SK-N-MC (cell line): ENCODE data around the gene HDAC8.
"Not testable (repeated sequence)": the region's sequence is repeated elsewhere in the genome, so short reads cannot be mapped to it uniquely, and the experiment has no call there.

ENCODE experiments used
- DNase-seq: peaks from one replicate; pipeline ENCODE4 v3.0.0-alpha.2; 2011; ENCODE audit warnings: low read depth, low spot score
- H3K27ac ChIP-seq: fragments of 200-600 bp; sonication (generic); 2 replicates; pipeline ENCODE4 v1.5.1; 2016; ENCODE audit warnings: mixed run types
- H3K36me3 ChIP-seq: fragments of 200-600 bp; sonication (generic); 2 replicates; pipeline ENCODE4 v1.6.1; 2017; ENCODE audit warnings: antibody characterized with exemption, low read length, mixed read lengths; ENCODE audit not compliant: insufficient read depth
- H3K4me3 ChIP-seq: fragments of 200-600 bp; sonication (generic); 2 replicates; pipeline ENCODE4 v1.5.1; 2016
- H3K9ac ChIP-seq: fragments of 200-600 bp; sonication (generic); 2 replicates; pipeline ENCODE4 v1.8.0; 2017; ENCODE audit warnings: mixed run types, mixed read lengths; ENCODE audit not compliant: insufficient read length
- H3K9me3 ChIP-seq: fragments of 200-600 bp; sonication (generic); 2 replicates; pipeline ENCODE4 v1.6.1; 2017; ENCODE audit warnings: low read depth, mild to moderate bottlenecking, antibody characterized with exemption, low read length, moderate library complexity, mixed read lengths
- EZH2 ChIP-seq: fragments of 200-600 bp; sonication (generic); IDR thresholded peaks from one replicate; pipeline ENCODE4 v1.6.1; 2017; ENCODE audit warnings: antibody characterized with exemption
- FOXP2 ChIP-seq: optimal IDR thresholded peaks from 2 replicates; pipeline ENCODE3; 2011; ENCODE audit warnings: mild to moderate bottlenecking, moderate library complexity; ENCODE audit not compliant: insufficient read depth; ENCODE audit errors: extremely low read length, control extremely low read depth
- POLR2AphosphoS5 ChIP-seq: IDR thresholded peaks from 2 replicates; pipeline ENCODE4 v1.6.1; 2012; ENCODE audit warnings: mild to moderate bottlenecking, low read depth, low read length, borderline replicate concordance

The HDAC8 gene

DNA sequence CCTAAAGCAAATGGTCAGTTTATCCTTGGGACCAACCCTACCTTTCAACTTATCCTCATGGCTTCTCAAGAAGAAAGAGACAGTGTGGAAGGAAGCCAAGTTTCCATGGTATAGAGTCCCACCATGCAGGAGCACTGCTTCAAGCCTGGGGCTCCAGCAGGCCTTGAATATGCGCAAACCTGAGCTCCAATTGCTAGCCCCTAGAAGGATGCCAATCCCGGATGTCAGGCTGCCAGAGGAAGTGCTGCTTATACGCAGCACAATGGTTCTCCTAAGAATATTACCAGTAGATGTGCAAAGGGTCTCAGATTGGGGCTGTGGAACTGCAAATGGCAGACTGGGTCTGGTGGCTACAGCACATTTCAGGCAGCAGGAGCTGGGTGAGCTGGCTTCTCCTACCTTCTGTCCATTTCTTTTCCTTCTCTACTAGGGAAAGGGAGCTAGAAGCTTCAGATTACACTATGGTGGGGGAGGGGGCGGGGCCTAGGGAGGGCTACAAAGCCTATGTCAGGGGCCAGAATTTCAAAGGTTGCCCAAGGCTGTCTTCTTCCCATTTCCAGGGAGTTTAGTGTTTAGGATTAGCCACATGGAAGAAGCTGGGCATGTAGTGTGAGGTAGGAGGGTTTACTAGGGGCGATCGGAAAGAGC lies 226.2 kb downstream of the HDAC8 start:
- Histone ChIP-seq H3K9ac (no peak overlapping the region), H3K36me3 (no peaks in the 10 kb centered on the region), H3K4me3 (no peak overlapping the region), H3K27ac (no peak overlapping the region), H3K9me3 (no peaks in the 10 kb centered on the region)
- TF ChIP-seq POLR2AphosphoS5 (no peak), EZH2 (no peak), FOXP2 (no peak)
- DNase-seq: no peak

DNA sequence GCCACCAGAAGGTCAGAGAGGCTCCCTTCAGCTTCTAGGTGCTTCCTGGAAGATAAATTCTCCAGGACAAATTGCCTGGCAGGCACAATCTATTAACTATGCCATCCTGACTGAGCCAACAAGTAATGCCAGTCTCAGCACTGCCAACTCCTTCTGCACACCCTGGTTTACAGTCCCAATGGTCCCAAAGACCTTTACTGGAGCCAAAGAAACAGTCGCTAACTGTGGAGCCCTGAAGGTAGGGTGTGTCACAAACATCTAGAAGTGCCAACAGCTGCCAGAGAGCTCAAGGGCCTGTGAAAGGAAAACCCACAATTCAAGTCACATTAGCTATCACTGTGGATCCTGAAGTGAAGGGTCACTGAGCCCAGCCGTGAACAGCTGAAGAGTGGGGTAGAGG lies 232.0 kb downstream of the HDAC8 start:
- TF ChIP-seq FOXP2: no peak
- TF ChIP-seq POLR2AphosphoS5: no peak
- TF ChIP-seq EZH2: no peak
- H3K9me3 ChIP-seq: no peaks in the 10 kb centered on the region
- no peak overlapping the region for H3K4me3 ChIP-seq
- H3K9ac ChIP-seq: no peak overlapping the region
- no peaks in the 10 kb centered on the region for H3K36me3 ChIP-seq
- DNase-seq: no peak
- H3K27ac ChIP-seq: no peak overlapping the region

DNA sequence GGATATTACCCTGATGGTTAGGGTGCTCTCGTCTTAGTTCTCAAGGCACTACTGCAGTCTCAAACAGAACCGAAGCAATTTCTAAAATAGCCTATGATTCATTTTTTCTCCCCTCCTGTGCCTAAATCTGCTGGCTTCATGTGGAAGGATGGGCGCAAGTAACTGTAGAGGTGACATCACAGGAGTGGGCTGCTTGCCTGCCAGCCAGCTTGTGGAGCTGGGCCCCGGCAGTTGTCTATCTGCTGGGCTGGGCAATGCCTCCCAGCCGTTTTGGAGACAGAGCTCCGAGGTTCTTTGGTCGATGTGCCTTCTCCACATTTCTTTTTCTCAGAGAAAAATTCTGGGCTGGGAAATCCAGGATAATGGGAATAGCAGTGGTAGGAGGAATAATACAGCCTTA lies 232.6 kb downstream of the HDAC8 start:
- no peak for DNase-seq
- H3K27ac ChIP-seq: no peak overlapping the region
- no peaks in the 10 kb centered on the region for H3K36me3 ChIP-seq
- H3K9ac ChIP-seq: no peak overlapping the region
- no peak overlapping the region for H3K4me3 ChIP-seq
- TF ChIP-seq POLR2AphosphoS5: no peak
- no peak for TF ChIP-seq EZH2
- TF ChIP-seq FOXP2: no peak
- no peaks in the 10 kb centered on the region for H3K9me3 ChIP-seq

DNA sequence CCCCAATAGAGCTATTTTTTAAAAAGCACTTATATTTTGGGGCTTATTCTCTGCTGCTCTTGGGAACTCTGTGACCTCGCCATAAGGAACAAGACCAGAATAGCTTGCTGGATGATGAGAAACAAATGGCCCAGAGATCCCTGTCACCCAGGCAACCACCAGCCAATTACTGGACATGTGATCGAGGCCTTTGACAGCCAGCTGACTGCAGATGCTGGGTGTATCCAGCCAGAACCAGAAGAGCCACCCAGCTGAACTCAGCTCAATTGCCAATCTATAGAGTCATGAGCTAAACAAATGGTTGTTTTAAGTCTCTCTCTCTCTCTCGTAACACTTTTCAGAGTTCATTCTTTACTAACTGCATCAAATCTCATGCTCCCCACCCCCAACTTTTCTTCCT lies 242.5 kb downstream of the HDAC8 start:
- H3K9me3 ChIP-seq: no peaks in the 10 kb centered on the region
- TF ChIP-seq FOXP2 (no peak), POLR2AphosphoS5 (no peak), EZH2 (no peak)
- H3K36me3 ChIP-seq: no peaks in the 10 kb centered on the region
- H3K27ac ChIP-seq: no peak overlapping the region
- H3K9ac ChIP-seq: no peak overlapping the region
- DNase-seq: no peak
- no peak overlapping the region for H3K4me3 ChIP-seq

DNA sequence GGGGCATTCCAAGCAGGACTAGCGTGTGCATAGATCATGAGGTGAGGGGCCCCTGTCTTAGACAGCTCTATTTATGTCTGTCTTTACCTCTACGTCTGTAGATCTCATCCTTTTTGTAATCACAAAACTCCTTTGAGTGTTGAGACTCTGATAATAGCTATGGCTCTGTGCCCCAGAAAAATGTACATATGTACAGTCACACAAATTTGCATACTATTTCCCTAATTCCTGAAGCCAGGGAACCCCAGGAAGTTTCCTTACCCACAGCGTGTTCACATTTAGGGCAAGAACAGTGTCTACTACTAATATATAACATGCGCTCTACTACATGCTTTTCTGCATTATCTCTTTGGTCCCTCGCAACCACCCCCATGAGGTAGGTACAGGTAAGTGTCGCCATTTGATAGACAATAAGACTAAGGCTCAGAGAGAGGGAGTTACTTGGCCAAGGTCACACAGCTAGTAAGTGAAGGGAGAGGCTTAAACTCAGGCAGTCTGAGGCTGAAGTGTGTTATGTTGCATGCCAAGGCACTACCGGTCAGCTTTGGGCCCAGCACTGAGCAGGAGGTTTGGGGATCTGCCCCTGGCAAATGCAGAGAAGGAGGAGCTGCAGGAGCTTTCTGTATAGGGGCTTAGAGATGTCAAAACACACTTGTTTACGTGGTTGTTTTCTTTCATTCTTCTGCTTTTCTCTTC lies 245.9 kb downstream of the HDAC8 start:
- no peaks in the 10 kb centered on the region for H3K9me3 ChIP-seq
- no peak for DNase-seq
- no peaks in the 10 kb centered on the region for H3K36me3 ChIP-seq
- H3K9ac ChIP-seq: no peak overlapping the region
- H3K27ac ChIP-seq: no peak overlapping the region
- no peak overlapping the region for H3K4me3 ChIP-seq
- TF ChIP-seq EZH2: no peak

DNA sequence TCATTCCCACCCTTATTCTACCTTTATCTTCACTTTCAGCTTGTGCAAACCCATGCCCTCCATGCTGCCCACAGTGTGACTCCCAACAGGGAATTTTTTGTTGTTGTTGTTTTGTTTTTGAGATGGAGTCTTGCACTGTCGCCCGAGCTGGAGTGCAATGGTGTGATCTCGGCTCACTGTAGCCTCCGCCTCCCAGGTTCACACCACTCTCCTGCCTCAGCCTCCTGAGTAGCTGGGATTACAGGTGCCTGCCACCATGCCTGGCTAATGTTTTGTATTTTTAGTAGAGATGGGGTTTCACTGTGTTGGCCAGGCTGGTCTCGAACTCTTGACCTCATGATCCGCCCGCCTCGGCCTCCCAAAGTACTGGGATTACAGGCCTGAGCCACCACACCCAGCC lies 253.0 kb downstream of the HDAC8 start:
- DNase-seq, H3K9me3 ChIP-seq, H3K36me3 ChIP-seq, H3K9ac ChIP-seq, H3K27ac ChIP-seq, H3K4me3 ChIP-seq: not testable (repeated sequence)

DNA sequence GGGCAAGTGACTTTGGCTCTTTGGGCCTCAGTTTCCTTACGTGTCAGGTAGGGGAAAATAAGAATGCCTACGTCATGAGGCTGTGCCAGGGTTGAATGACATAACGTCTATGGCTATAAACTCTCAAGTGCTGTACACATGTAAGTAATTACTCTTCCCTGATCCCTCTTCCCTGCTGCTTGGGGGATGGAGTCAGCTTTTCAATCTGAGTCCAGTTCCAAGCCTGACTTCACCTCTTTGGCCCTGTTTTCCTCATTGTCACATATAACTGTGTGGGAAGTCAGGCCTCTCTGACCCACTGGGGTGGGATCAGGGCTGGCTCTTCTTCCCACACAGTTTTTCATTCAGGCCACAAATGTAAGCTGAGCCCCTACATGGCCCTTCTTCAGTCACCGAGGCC lies 255.5 kb downstream of the HDAC8 start:
- H3K4me3 ChIP-seq: no peak overlapping the region
- TF ChIP-seq POLR2AphosphoS5 (no peak), FOXP2 (no peak), EZH2 (no peak)
- DNase-seq: no peak
- H3K36me3 ChIP-seq: no peaks in the 10 kb centered on the region
- no peaks in the 10 kb centered on the region for H3K9me3 ChIP-seq
- no peak overlapping the region for H3K27ac ChIP-seq
- no peak overlapping the region for H3K9ac ChIP-seq

DNA sequence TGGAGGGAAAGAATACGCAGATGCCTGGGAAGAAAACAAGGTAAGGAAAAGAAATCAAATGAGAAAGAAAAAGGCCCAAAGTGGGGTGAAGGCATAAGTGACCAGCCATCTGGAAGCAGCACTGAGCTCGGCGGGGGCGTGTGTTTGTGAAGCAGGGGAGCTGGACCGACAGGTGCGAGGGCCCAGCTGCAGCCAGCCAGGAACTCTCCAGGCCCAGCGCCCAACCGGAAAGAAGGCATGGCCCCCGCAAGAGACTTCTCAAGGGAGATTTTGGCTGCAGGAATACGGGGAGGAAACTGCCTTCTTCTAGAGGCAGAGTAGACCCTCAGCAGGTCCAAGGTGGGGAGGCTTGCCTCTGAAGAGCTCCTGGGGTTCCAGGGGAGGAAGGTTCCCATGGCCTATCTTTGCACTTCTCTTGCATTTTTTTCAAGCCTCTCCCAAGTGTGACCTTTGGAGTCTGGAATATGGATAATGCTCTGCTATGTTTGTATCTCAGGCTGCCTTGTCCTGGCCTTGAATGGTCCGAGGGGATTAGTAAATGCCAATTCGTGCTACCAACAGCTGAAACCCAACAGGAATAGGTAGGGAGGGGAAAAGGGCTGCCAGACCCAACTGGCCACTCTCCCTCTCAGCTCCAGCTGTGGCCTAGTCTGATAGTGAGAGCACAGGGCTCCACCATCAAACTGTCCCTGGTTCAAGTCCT lies 256.1 kb downstream of the HDAC8 start:
- H3K4me3 ChIP-seq: no peak overlapping the region
- no peaks in the 10 kb centered on the region for H3K9me3 ChIP-seq
- TF ChIP-seq FOXP2: no peak
- no peak for TF ChIP-seq EZH2
- TF ChIP-seq POLR2AphosphoS5: no peak
- no peaks in the 10 kb centered on the region for H3K36me3 ChIP-seq
- no peak overlapping the region for H3K27ac ChIP-seq
- no peak overlapping the region for H3K9ac ChIP-seq
- DNase-seq: no peak
